HG02943 (cell line): ENCODE data around the gene RASGEF1C.

Experiments used
- ATAC-seq: cut with Tn5 transposase; IDR thresholded peaks from one replicate; pipeline ENCODE4 v1.9.1; 2021; ENCODE audit warnings: mild to moderate bottlenecking, low read depth, moderate library complexity; ENCODE audit not compliant: unreplicated experiment

RASGEF1C gene

GRCh38 chr5:180070756-180071530, 138.1 kb downstream of the RASGEF1C start:
- ATAC-seq = no peak

- no peak for ATAC-seq
Observed at GRCh38 chr5:180069589-180070247, 139.3 kb downstream of the RASGEF1C start.

DNA sequence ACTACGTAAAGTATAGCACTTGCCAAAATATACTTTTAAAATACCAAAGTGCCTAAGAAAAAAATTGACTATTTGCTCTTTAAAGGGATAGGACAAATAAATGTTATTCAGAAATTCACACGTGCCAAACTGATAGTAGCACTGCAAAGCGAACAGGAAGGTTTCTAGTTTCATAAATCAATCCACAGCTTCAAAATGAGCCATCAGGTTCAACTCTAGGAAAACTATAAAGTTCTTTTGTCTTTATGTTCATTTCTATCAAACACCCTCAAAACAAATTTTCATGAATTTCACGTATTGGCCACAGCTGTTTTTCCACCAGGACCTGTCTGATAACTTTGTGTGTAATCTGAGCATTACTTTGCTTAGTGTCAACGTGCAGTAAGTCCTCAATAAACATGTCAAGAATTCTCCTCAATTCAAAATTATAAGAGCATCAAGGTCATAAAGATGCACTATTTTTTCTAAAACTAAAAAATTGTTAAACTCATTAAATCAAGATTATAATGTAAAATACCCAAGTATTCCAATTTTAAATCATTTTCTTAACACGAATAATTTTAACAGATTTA, 140.4 kb downstream of the RASGEF1C start:
- no peak for ATAC-seq

DNA sequence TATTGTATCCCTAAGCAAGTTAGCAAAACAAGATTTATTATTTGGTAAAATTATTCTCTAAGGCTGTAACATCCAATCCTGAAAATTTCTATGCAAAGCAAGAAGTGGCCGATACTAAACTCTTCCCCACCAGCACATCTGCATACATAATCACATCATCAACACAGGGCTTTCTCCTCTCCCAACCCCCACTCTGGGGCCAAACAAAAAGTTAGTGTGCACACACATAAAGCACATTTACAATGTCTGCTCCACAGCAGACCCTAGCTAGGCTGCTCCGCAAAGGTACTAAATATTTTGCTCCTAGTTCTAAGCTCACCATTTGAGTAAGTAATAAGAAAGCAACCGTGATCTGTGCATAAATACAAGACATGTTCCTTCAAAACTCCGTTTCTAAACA, 141.0 kb downstream of the RASGEF1C start:
- no peak for ATAC-seq

- no peak for ATAC-seq
Observed at GRCh38 chr5:180060192-180060591, 148.8 kb downstream of the RASGEF1C start.

DNA sequence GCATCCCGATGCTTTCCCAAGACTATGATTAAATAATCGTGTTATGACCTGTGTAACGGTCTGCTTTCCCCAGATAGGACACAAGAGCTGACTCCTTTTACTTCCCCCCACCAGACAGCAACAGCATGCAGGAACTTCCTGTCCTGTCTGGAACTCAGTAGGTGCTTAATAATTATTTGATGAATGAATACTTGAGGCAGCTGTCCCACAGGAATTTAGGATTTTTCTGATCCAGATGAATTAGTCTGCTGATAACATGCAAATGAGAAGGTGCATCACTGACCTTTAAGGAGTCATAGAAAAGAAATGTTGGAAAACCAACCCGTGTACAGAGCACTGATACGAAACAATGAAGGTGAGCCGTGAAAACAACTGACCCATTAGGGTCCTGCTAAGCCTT, 149.7 kb downstream of the RASGEF1C start:
- no peak for ATAC-seq

GRCh38 chr5:180056153-180056552, 152.9 kb downstream of the RASGEF1C start:
- ATAC-seq = no peak

- no peak for ATAC-seq
Observed at GRCh38 chr5:180054226-180054625, 154.8 kb downstream of the RASGEF1C start.

GRCh38 chr5:180053061-180053602, 155.9 kb downstream of the RASGEF1C start:
- ATAC-seq = no peak

- no peak for ATAC-seq
Observed at GRCh38 chr5:180052211-180052818, 156.7 kb downstream of the RASGEF1C start.
